GM21717 (cell line): ENCODE data around the gene WDR73.
A peak's percentile ranks its signal among the peaks of the same experiment; 100 is the strongest.

Source experiments
- ATAC-seq: cut with Tn5 transposase; IDR thresholded peaks from one replicate; pipeline ENCODE4 v1.9.1; 2021; ENCODE audit warnings: mild to moderate bottlenecking, moderate library complexity; ENCODE audit not compliant: unreplicated experiment

The WDR73 gene

GRCh38 chr15:84620626-84621025, 33.5 kb downstream of the WDR73 start:
- no peak for ATAC-seq

GRCh38 chr15:84616235-84616634, 37.8 kb downstream of the WDR73 start:
- no peak for ATAC-seq

GRCh38 chr15:84611631-84612030, 42.5 kb downstream of the WDR73 start:
- no peak for ATAC-seq

- ATAC-seq, result no peak
Observed at GRCh38 chr15:84609818-84610525, 44.1 kb downstream of the WDR73 start.

GRCh38 chr15:84608707-84609284, 45.3 kb downstream of the WDR73 start:
- ATAC-seq, result no peak

GRCh38 chr15:84606653-84607120, 47.4 kb downstream of the WDR73 start:
- ATAC-seq, result no peak

GRCh38 chr15:84605554-84605882, 48.6 kb downstream of the WDR73 start:
- no peak for ATAC-seq

- ATAC-seq, result no peak
Observed at GRCh38 chr15:84604826-84605553, 49.1 kb downstream of the WDR73 start.

GRCh38 chr15:84603630-84604379, 50.3 kb downstream of the WDR73 start:
- ATAC-seq, result no peak

GRCh38 chr15:84601555-84601838, 52.6 kb downstream of the WDR73 start:
- ATAC-seq, result no peak

GRCh38 chr15:84600687-84601554, 53.2 kb downstream of the WDR73 start, which contains the start of gene ZSCAN2:
ZSCAN2 (plus strand) TSS chr15:84601009; CDS start chr15:84603928, 2,919 bp downstream.
- ATAC-seq, result peak; percentile 91

GRCh38 chr15:84600331-84600686, 53.8 kb downstream of the WDR73 start:
- no peak for ATAC-seq

GRCh38 chr15:84599906-84600305, 54.2 kb downstream of the WDR73 start:
- no peak for ATAC-seq

- ATAC-seq, result no peak
Observed at GRCh38 chr15:84598993-84599392, 55.1 kb downstream of the WDR73 start.

- no peak for ATAC-seq
Observed at GRCh38 chr15:84598250-84598649, 55.8 kb downstream of the WDR73 start.

GRCh38 chr15:84597296-84597695, 56.8 kb downstream of the WDR73 start:
- no peak for ATAC-seq

- ATAC-seq, result no peak
Observed at GRCh38 chr15:84595660-84596059, 58.4 kb downstream of the WDR73 start.

GRCh38 chr15:84594617-84595290, 59.3 kb downstream of the WDR73 start:
- ATAC-seq, result no peak

GRCh38 chr15:84591815-84592214, 62.3 kb downstream of the WDR73 start:
- ATAC-seq, result no peak

GRCh38 chr15:84590406-84590805, 63.7 kb downstream of the WDR73 start:
- ATAC-seq, result no peak
